Psoas muscle (tissue), 8 donors: ENCODE data around the gene DEPP1. TPM values are rescaled to one million over a fixed set of nuclear protein-coding genes. Genes with fewer than 3 reads are reported as not detected.

ENCODE experiments used
- ATAC-seq, 4 donors: fragments of 200-7000 bp; cut with Tn5 transposase; one replicate each; pipeline ENCODE4 v1.9.1; 2020; ENCODE audit warnings: moderate library complexity in 3 of 4, mild to moderate bottlenecking in 2 of 4
- DNase-seq, 2 donors: peaks; one replicate each; pipeline ENCODE4 v3.0.0-alpha.2; 2020
- H3K27ac ChIP-seq: fragments of 200-600 bp; one replicate; pipeline ENCODE4 v1.8.0; 2022
- H3K27me3 ChIP-seq, 3 donors: fragments of 200-600 bp in 1 of 3; one replicate each; pipeline versions ENCODE4 v1.6.1 to v1.8.0; 2013 to 2022; ENCODE audit warnings: low read length in 2 of 3, mild to moderate bottlenecking in 2 of 3, moderate library complexity in 1 of 3; ENCODE audit not compliant: insufficient read depth in 3 of 3
- H3K36me3 ChIP-seq, 2 donors: fragments of 200-600 bp in 1 of 2; one replicate each; pipeline versions ENCODE4 v1.6.1 to v1.8.0; 2013 to 2022; ENCODE audit warnings: low read depth in 1 of 2, mild to moderate bottlenecking in 1 of 2, moderate library complexity in 1 of 2; ENCODE audit not compliant: insufficient read depth in 1 of 2
- H3K4me1 ChIP-seq: fragments of 200-600 bp; one replicate; pipeline ENCODE4 v1.8.0; 2022
- H3K4me3 ChIP-seq: fragments of 200-600 bp; one replicate; pipeline ENCODE4 v1.8.0; 2022; ENCODE audit warnings: mild to moderate bottlenecking
- H3K9me3 ChIP-seq: fragments of 200-600 bp; one replicate; pipeline ENCODE4 v1.8.0; 2022
- WGBS, 3 donors: extraction: QIAGEN DNeasy Blood & Tissue Kit; methylation state at CpG; one replicate each; pipeline versions ENCODE4 v1.1.6 to v1.1.7; 2013; 5-methylcytosine and 5-hydroxymethylcytosine counted together
- intact Hi-C, 2 donors: fragments of 100-400 bp; cut with DNase I; formaldehyde crosslinking; loops; one replicate each; pipeline versions ENCODE4 v1.11.0 to v1.14.2; 2022
- polyA plus RNA-seq, 3 donors: library from polyadenylated mRNA; stranded (reverse); fragments of 200-250 nt; gene quantifications; one replicate each; pipeline ENCODE4 v1.2.3, GENCODE V29; 2013
- total RNA-seq, 4 donors: library from RNA; stranded (reverse); fragmentation: NEBNext Ultra II Directional in 2 of 4; extraction: Animal tissue kit (Norgen Biotek cat#: 25700) in 2 of 4; gene quantifications; one replicate each; pipeline versions ENCODE4 v1.2.1 to v1.2.4, GENCODE V29; 2021 to 2023
- TF ChIP-seq, protein P1 (sequence below): fragments of 200-600 bp; IDR thresholded peaks from one replicate; pipeline ENCODE4 v1.8.0; 2022; ENCODE audit warnings: antibody characterized with exemption
- donor health status: healthy with polysubstance abuse.
- donor health status: DM: no; HTN: no; CAD: no; lungs with moderate emphysema.
- donor health status: Bipolar disorder and iron deficiency.
- donor health status: healthy.
- donor health status: DM: yes; HTN: yes; CAD: no.
- donor health status: DM: no; HTN: no; CAD: no.
- donor health status: DM: no; HTN: no; CAD: no.
- donor health status: DM: yes; HTN: yes; CAD: no.

The DEPP1 gene
- total and polyA plus RNA-seq, 7 donors = 28.2 to 102 (median 37.4) TPM

DNA sequence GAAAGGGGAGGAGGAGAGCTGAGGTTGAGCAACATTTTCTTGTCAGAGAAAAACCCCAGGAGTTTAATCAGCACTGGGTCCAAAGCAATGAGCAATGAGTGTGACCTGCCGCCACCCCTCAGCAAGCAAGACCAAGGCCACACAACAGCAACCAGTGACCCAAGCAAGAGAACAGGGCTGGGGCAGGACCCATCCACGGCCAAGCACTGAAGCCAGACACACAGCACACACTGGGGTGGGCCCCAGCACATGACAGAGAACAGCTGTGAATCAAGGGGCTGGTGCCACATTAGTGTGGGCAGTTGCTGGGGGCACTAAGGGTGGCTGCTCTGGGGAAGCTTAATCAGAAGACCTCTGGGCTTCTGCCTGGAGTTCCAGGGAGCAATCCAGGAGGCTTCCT lies 51.3 kb downstream of the DEPP1 start:
- H3K9me3 ChIP-seq = no peaks in the 10 kb centered on the region
- H3K27me3 ChIP-seq = no peaks in the 10 kb centered on the region
- no peak overlapping the region for H3K27ac ChIP-seq
- DNase-seq (peak; percentile 49 to 72), ATAC-seq (peak in 1 of 4 donors; percentile 60)
- WGBS, 3 donors = 46 to 68% (median 57%) methylated on average over 2 of the region's 2 CpGs
- TF ChIP-seq, protein P1, sequence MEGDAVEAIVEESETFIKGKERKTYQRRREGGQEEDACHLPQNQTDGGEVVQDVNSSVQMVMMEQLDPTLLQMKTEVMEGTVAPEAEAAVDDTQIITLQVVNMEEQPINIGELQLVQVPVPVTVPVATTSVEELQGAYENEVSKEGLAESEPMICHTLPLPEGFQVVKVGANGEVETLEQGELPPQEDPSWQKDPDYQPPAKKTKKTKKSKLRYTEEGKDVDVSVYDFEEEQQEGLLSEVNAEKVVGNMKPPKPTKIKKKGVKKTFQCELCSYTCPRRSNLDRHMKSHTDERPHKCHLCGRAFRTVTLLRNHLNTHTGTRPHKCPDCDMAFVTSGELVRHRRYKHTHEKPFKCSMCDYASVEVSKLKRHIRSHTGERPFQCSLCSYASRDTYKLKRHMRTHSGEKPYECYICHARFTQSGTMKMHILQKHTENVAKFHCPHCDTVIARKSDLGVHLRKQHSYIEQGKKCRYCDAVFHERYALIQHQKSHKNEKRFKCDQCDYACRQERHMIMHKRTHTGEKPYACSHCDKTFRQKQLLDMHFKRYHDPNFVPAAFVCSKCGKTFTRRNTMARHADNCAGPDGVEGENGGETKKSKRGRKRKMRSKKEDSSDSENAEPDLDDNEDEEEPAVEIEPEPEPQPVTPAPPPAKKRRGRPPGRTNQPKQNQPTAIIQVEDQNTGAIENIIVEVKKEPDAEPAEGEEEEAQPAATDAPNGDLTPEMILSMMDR = no peak
- intact Hi-C loops = no loop called here
- no peaks in the 10 kb centered on the region for H3K4me1 ChIP-seq
- H3K4me3 ChIP-seq = no peak overlapping the region
- H3K36me3 ChIP-seq = no peaks in the 10 kb centered on the region

DNA sequence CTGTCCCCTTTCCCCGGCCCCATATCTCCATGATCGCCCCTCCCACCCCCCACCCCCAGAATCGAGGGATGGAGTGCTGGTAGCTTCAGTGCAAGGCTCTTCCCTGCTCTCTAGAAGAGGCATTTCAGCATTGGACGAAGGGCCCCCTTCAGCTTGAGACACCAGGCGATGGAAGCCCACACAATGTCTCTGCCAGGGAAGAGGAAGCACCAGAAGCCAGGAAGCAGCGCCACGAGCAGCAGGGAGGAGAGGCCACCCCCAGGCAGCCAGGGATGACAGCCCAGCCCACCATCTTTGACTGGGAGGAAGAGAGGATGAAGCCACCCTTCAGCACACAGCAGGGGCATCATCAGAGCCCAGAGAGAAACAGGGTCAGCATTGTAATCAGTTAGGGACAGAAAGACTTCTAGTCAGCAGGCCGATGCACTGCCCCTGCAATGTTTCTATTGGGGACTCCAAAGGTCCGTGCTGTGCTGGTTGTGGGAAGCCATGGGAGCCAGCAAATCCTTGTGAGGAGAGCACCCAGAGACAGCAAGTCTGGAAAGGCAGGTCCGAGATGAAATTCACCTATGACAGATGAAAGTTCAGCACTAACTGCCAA lies 51.8 kb downstream of the DEPP1 start:
- Histone ChIP-seq H3K27ac (no peak overlapping the region), H3K9me3 (no peaks in the 10 kb centered on the region), H3K4me1 (no peaks in the 10 kb centered on the region), H3K27me3 (no peaks in the 10 kb centered on the region), H3K36me3 (no peaks in the 10 kb centered on the region), H3K4me3 (no peak overlapping the region)
- intact Hi-C loops = no loop called here
- TF ChIP-seq, protein P1 = no peak
- WGBS, 3 donors = 67 to 76% (median 73%) methylated on average over 10 of the region's 10 CpGs
- ATAC-seq = no peak
- no peak for DNase-seq

Other genes starting within 250 kb of the DEPP1 start
- gene TMEM72, start 67.5 kb downstream of the DEPP1 start, total RNA-seq = not detected
- not detected for gene TMEM72, start 67.5 kb downstream of the DEPP1 start, polyA plus RNA-seq
- gene RASSF4, start 19.0 kb downstream of the DEPP1 start, total RNA-seq = 10 to 100 TPM; 15.2 to 44.0 (median 30.5) TPM
- 10 to 100 TPM; 11.1 to 18.9 (median 17.0) TPM for gene RASSF4, start 19.0 kb downstream of the DEPP1 start, polyA plus RNA-seq
- 10 to 100 TPM; 11.2 to 15.9 (median 14.3) TPM for gene ZNF22, start 22.1 kb upstream of the DEPP1 start, total RNA-seq
- 10 to 100 TPM in 1 of 3 donors, 1 to 10 TPM in 2; 5.9 to 12.8 (median 8.1) TPM for gene ZNF22, start 22.1 kb upstream of the DEPP1 start, polyA plus RNA-seq